Measurements from ENCODE around the gene KAZN.
A peak's percentile ranks its signal among the peaks of the same experiment; 100 is the strongest.

Gene KAZN

GRCh38 chr1:14679027-14679688, 80.7 kb downstream of the KAZN start:
- no peak for DNase-seq

- no peak for DNase-seq
Measured at GRCh38 chr1:14681182-14681581, 82.7 kb downstream of the KAZN start.

GRCh38 chr1:14682941-14683621, 84.6 kb downstream of the KAZN start:
- no peak for DNase-seq

- DNase-seq = no peak
Measured at GRCh38 chr1:14685078-14685477, 86.6 kb downstream of the KAZN start.

- no peak for DNase-seq
Measured at GRCh38 chr1:14686701-14687100, 88.2 kb downstream of the KAZN start.

- DNase-seq = no peak
Measured at GRCh38 chr1:14687147-14687546, 88.7 kb downstream of the KAZN start.

GRCh38 chr1:14689996-14690615, 91.6 kb downstream of the KAZN start:
- no peak for DNase-seq

GRCh38 chr1:14693949-14694348, 95.5 kb downstream of the KAZN start:
- DNase-seq = no peak

- no peak for DNase-seq
Measured at GRCh38 chr1:14694589-14694988, 96.1 kb downstream of the KAZN start.

GRCh38 chr1:14696761-14697160, 98.3 kb downstream of the KAZN start:
- DNase-seq = no peak

- no peak for DNase-seq
Measured at GRCh38 chr1:14697353-14697752, 98.9 kb downstream of the KAZN start.

- DNase-seq = peak; percentile 52
Measured at GRCh38 chr1:14698314-14698713, 99.8 kb downstream of the KAZN start.

- DNase-seq = no peak
Measured at GRCh38 chr1:14699620-14700019, 101.1 kb downstream of the KAZN start.

- peak; percentile 39 for DNase-seq
Measured at GRCh38 chr1:14704846-14705245, 106.4 kb downstream of the KAZN start.

GRCh38 chr1:14705824-14706223, 107.3 kb downstream of the KAZN start:
- DNase-seq = no peak

GRCh38 chr1:14706631-14707030, 108.1 kb downstream of the KAZN start:
- DNase-seq = no peak

GRCh38 chr1:14707531-14708445, 109.3 kb downstream of the KAZN start:
- DNase-seq = no peak

- DNase-seq = no peak
Measured at GRCh38 chr1:14710331-14710730, 111.8 kb downstream of the KAZN start.

- DNase-seq = no peak
Measured at GRCh38 chr1:14712136-14712535, 113.7 kb downstream of the KAZN start.

GRCh38 chr1:14713077-14713476, 114.6 kb downstream of the KAZN start:
- DNase-seq = no peak

GRCh38 chr1:14715266-14715665, 116.8 kb downstream of the KAZN start:
- no peak for DNase-seq

GRCh38 chr1:14715802-14716201, 117.3 kb downstream of the KAZN start:
- no peak for DNase-seq

- no peak for DNase-seq
Measured at GRCh38 chr1:14716474-14716873, 118.0 kb downstream of the KAZN start.

Measured in DMS 273 treated with DMSO at 0.1 percent for 48 hours (cell line).